ENCODE data around the gene CENPE. TPM values are rescaled to one million over a fixed set of nuclear protein-coding genes. Genes with fewer than 3 reads are reported as not detected.

CENPE gene, protein sequence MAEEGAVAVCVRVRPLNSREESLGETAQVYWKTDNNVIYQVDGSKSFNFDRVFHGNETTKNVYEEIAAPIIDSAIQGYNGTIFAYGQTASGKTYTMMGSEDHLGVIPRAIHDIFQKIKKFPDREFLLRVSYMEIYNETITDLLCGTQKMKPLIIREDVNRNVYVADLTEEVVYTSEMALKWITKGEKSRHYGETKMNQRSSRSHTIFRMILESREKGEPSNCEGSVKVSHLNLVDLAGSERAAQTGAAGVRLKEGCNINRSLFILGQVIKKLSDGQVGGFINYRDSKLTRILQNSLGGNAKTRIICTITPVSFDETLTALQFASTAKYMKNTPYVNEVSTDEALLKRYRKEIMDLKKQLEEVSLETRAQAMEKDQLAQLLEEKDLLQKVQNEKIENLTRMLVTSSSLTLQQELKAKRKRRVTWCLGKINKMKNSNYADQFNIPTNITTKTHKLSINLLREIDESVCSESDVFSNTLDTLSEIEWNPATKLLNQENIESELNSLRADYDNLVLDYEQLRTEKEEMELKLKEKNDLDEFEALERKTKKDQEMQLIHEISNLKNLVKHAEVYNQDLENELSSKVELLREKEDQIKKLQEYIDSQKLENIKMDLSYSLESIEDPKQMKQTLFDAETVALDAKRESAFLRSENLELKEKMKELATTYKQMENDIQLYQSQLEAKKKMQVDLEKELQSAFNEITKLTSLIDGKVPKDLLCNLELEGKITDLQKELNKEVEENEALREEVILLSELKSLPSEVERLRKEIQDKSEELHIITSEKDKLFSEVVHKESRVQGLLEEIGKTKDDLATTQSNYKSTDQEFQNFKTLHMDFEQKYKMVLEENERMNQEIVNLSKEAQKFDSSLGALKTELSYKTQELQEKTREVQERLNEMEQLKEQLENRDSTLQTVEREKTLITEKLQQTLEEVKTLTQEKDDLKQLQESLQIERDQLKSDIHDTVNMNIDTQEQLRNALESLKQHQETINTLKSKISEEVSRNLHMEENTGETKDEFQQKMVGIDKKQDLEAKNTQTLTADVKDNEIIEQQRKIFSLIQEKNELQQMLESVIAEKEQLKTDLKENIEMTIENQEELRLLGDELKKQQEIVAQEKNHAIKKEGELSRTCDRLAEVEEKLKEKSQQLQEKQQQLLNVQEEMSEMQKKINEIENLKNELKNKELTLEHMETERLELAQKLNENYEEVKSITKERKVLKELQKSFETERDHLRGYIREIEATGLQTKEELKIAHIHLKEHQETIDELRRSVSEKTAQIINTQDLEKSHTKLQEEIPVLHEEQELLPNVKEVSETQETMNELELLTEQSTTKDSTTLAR (N-terminal part only)
- total RNA-seq: 0.77 and 64.1 TPM in 2 replicates

GRCh38 chr4:103198111-103198765, at the start of gene CENPE:
CENPE (minus strand) TSS chr4:103198343; CDS start chr4:103198319, 24 bp downstream.

GRCh38 chr4:103099691-103100392, 98.3 kb downstream of the CENPE start, which contains the start of gene BDH2:
BDH2 (minus strand) TSS chr4:103099834; CDS start chr4:103096254, 3,580 bp downstream.

GRCh38 chr4:103076747-103077347, 121.3 kb downstream of the CENPE start, which contains the start of gene SLC9B2:
SLC9B2 (minus strand) TSS chr4:103076761; CDS start chr4:103067550, 9,211 bp downstream.

Other genes starting within 250 kb of the CENPE start
- gene SLC9B1, start 178.6 kb downstream of the CENPE start, total RNA-seq: 0.23 and 0.26 TPM in 2 replicates
- gene SLC9B2, start 121.6 kb downstream of the CENPE start, total RNA-seq: 11.5 and 15.3 TPM in 2 replicates
- gene BDH2, start 98.5 kb downstream of the CENPE start, total RNA-seq: 45.6 and 69.8 TPM in 2 replicates

Measured in pericardium fibroblast (primary cell).